ENCODE data around the gene PLB1. TPM values are rescaled to one million over a fixed set of nuclear protein-coding genes. Genes with fewer than 3 reads are reported as not detected.

Gene PLB1
- total and polyA plus RNA-seq, 9 of the 15 experiments (the other 6 are each of a cell fraction or from before 2014, with no cell fraction given) = 0.01 to 0.09 (median 0.07) TPM; not detected in 2

DNA sequence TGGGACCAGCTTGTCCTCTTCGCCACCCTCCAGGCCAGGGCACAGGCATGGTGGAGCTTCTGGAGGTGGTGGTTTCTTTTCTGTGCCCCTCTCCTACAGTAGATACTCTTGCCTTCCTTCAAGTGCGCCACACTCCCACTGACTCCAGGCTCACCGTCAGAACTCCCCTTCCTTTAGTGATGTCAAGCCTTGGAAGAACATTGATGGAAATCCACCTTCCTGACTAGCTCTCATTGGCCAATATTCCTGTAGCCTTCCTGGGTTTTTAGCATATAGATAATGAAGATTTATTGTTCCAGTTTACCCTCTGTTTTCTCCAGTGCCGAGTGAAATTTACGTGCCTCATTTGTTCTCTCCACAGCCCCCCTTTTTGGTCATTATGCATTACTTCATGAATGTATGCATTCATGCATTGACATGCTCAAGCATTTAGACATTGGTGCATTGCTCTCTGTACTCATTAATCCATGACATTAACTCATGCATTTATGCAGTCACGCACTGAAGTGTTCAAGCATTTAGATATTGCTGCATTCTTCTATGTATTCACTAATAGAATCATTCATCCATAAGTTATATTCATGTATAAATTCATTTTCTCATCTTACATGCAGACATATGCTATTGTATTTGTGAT is 37.3 kb downstream of the PLB1 start:
- no peak for FAIRE-seq
- Histone ChIP-seq H3K27me3 (ENCODE audit: control insufficient read depth in 2 of 2, insufficient read depth in 2 of 2, low read length in 2 of 2) (peaks cover 4 to 33% of the 10 kb centered on the region in 2 experiments; a peak in 4 of 5 replicates), H3K9me1 (ENCODE audit: control insufficient read depth, insufficient read depth, low read length) (no peaks in the 10 kb centered on the region), H4K20me1 (replicated peaks; ENCODE audit: control insufficient read depth, insufficient read depth, low read length) (no peaks in the 10 kb centered on the region), H3K9me3 (replicated peaks; ENCODE audit: control insufficient read depth, insufficient read depth, low read depth, low read length) (no peaks in the 10 kb centered on the region), H3K4me1 (replicated peaks in 1 of 2; ENCODE audit: control insufficient read depth in 2 of 2, insufficient read depth in 2 of 2, low read length in 2 of 2) (no peaks in the 10 kb centered on the region; a peak in 1 of 5 replicates), H3K4me3 (no peak overlapping the region), H3K9ac (ENCODE audit: insufficient read depth in 1 of 2, low read depth in 2 of 2, low read length in 2 of 2) (no peak overlapping the region), H3K4me2 (ENCODE audit: insufficient read depth, low read length) (no peak overlapping the region), H3K27ac (ENCODE audit: extremely low read depth, low read depth, low read length) (no peak overlapping the region), H3K79me2 (ENCODE audit: control insufficient read depth, insufficient read depth, low read length) (no peaks in the 10 kb centered on the region), H2AFZ (ENCODE audit: low read depth, low read length) (no peak overlapping the region), H3K36me3 (ENCODE audit: control insufficient read depth, insufficient read depth, low read length) (no peaks in the 10 kb centered on the region)
- intact Hi-C loops (cut with micrococcal nuclease) (no loop called here), in situ Hi-C loops (cut with MboI) (no loop called here)
- no TSS peak for BruUV-seq (replicated peaks)
- WGBS (ENCODE audit: insufficient coverage, low coverage, missing lambda C conversion rate) = 0% methylated on average over 5 of the region's 6 CpGs
- no peak for DNase-seq (ENCODE audit: extremely low read depth in 1 of 4, low spot score in 3 of 4)
- ChIA-PET CTCF (ENCODE audit: low intra/inter-chr PET ratio) (no interaction called here), POLR2A (interaction anchor here (0.6 to 1.3 kb wide), 2 partner anchors 8 to 16 kb away, joined by 3 to 4 read pairs; no protein-coding TSS in a partner anchor)
- TF ChIP-seq, protein P1, sequence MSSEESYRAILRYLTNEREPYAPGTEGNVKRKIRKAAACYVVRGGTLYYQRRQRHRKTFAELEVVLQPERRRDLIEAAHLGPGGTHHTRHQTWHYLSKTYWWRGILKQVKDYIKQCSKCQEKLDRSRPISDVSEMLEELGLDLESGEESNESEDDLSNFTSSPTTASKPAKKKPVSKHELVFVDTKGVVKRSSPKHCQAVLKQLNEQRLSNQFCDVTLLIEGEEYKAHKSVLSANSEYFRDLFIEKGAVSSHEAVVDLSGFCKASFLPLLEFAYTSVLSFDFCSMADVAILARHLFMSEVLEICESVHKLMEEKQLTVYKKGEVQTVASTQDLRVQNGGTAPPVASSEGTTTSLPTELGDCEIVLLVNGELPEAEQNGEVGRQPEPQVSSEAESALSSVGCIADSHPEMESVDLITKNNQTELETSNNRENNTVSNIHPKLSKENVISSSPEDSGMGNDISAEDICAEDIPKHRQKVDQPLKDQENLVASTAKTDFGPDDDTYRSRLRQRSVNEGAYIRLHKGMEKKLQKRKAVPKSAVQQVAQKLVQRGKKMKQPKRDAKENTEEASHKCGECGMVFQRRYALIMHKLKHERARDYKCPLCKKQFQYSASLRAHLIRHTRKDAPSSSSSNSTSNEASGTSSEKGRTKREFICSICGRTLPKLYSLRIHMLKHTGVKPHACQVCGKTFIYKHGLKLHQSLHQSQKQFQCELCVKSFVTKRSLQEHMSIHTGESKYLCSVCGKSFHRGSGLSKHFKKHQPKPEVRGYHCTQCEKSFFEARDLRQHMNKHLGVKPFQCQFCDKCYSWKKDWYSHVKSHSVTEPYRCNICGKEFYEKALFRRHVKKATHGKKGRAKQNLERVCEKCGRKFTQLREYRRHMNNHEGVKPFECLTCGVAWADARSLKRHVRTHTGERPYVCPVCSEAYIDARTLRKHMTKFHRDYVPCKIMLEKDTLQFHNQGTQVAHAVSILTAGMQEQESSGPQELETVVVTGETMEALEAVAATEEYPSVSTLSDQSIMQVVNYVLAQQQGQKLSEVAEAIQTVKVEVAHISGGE (CRISPR knock-in tag; IDR thresholded peaks at IDR 0.05) = no peak
- TF ChIP-seq ZNF217 (CRISPR knock-in tag; IDR thresholded peaks at IDR 0.05) (no peak), ZNF311 (CRISPR knock-in tag; IDR thresholded peaks at IDR 0.05) (no peak), ZSCAN32 (CRISPR knock-in tag; IDR thresholded peaks at IDR 0.05) (no peak), MCM2 (IDR thresholded peaks at IDR 0.05; ENCODE audit: low read depth) (no peak), SMC3 (conservative IDR thresholded peaks at IDR 0.05; ENCODE audit: insufficient read depth, low read depth, low read length) (no peak), DPF2 (IDR thresholded peaks at IDR 0.05) (no peak)
- TF ChIP-seq, protein P2, sequence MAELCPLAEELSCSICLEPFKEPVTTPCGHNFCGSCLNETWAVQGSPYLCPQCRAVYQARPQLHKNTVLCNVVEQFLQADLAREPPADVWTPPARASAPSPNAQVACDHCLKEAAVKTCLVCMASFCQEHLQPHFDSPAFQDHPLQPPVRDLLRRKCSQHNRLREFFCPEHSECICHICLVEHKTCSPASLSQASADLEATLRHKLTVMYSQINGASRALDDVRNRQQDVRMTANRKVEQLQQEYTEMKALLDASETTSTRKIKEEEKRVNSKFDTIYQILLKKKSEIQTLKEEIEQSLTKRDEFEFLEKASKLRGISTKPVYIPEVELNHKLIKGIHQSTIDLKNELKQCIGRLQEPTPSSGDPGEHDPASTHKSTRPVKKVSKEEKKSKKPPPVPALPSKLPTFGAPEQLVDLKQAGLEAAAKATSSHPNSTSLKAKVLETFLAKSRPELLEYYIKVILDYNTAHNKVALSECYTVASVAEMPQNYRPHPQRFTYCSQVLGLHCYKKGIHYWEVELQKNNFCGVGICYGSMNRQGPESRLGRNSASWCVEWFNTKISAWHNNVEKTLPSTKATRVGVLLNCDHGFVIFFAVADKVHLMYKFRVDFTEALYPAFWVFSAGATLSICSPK (IDR thresholded peaks at IDR 0.05; ENCODE audit: borderline replicate concordance) = no peak
- TF ChIP-seq, protein P3, sequence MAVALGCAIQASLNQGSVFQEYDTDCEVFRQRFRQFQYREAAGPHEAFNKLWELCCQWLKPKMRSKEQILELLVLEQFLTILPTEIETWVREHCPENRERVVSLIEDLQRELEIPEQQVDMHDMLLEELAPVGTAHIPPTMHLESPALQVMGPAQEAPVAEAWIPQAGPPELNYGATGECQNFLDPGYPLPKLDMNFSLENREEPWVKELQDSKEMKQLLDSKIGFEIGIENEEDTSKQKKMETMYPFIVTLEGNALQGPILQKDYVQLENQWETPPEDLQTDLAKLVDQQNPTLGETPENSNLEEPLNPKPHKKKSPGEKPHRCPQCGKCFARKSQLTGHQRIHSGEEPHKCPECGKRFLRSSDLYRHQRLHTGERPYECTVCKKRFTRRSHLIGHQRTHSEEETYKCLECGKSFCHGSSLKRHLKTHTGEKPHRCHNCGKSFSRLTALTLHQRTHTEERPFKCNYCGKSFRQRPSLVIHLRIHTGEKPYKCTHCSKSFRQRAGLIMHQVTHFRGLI (CRISPR knock-in tag; IDR thresholded peaks at IDR 0.05) = no peak
- TF ChIP-seq, protein P4, sequence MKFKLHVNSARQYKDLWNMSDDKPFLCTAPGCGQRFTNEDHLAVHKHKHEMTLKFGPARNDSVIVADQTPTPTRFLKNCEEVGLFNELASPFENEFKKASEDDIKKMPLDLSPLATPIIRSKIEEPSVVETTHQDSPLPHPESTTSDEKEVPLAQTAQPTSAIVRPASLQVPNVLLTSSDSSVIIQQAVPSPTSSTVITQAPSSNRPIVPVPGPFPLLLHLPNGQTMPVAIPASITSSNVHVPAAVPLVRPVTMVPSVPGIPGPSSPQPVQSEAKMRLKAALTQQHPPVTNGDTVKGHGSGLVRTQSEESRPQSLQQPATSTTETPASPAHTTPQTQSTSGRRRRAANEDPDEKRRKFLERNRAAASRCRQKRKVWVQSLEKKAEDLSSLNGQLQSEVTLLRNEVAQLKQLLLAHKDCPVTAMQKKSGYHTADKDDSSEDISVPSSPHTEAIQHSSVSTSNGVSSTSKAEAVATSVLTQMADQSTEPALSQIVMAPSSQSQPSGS (CRISPR knock-in tag; IDR thresholded peaks at IDR 0.05) = no peak
- ATAC-seq = no peak

Data from K562 (cell line).